KG1 (cell line): Measurements from ENCODE around the gene OLA1.
"Not testable (repeated sequence)": the region's sequence is repeated elsewhere in the genome, so short reads cannot be mapped to it uniquely, and the experiment has no call there.

Experiments used
- DNase-seq: peaks from one replicate; lab custom pipeline; 2025; lab: John Stamatoyannopoulos, UW

OLA1 gene

GRCh38 chr2:174248187-174248997 is at the start of gene OLA1:
Gene OLA1 (minus strand): TSS chr2:174248532. CDS start chr2:174246815, 1,717 bp downstream.
- peak; percentile 90 for DNase-seq

DNA sequence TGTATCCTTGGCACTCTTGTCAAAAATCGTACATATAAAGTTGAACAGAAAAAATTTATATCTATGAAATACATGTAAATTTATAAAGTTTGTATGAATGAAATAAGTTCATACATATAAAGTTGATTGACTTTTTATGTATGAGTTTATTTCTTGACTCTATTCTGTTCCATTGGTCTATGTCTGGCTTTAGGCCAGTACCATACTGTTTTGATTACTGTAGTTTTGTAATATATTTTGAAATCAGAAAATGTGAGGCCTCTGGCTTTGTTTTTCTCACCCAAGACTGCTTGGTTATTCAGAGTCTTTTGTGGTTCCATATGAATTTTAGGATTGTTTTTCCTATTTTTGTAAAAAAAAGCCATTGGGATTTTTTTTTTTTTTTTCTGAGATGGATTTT is 44.6 kb upstream of the OLA1 start:
- DNase-seq: no peak

DNA sequence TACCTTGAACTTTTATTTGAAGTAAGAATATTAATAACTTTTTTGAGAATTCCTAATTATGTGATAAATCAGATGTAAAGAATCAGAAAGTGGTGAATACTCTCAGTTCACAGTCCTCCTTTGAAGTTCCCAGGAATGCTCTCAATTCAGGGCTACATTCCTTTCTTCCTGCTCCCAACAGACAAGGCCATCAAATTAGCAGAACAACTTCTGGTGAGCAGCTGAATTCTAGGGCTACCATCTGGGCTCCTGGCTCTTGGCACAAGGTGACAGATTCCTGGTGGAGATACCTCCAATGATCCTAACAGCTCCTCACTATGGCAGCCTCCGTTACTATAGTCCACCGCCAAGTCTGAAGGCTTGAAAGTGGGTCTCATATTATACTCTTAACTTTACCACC is 37.8 kb upstream of the OLA1 start:
- DNase-seq: no peak

- DNase-seq: no peak
These were observed 34.1 kb upstream of the OLA1 start for GRCh38 chr2:174282441-174282840.

- DNase-seq: no peak
These were observed 33.4 kb upstream of the OLA1 start for GRCh38 chr2:174281736-174282135.

- no peak for DNase-seq
These were observed 32.3 kb upstream of the OLA1 start for GRCh38 chr2:174280596-174280995.

- DNase-seq: not testable (repeated sequence)
These were observed 21.9 kb upstream of the OLA1 start for GRCh38 chr2:174270263-174270662.

DNA sequence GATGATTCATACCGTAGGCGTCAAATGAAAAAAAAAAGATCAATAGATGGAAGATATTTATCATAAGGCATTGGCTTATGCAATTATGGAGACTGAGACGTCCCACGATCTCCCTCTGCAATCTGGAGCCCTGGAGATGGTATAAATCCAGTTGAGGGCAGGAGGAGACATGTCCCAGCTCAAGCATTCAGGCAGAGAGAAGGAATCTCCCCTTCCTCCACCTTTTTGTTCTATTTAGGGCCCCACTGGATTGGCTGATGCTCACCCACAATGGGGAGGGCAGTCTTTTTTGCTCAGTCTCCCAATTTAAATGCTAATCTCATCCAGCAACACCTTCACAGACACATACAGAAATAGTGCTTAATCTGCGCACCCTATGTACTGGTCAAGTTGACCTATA is 18.0 kb upstream of the OLA1 start:
- DNase-seq: no peak

DNA sequence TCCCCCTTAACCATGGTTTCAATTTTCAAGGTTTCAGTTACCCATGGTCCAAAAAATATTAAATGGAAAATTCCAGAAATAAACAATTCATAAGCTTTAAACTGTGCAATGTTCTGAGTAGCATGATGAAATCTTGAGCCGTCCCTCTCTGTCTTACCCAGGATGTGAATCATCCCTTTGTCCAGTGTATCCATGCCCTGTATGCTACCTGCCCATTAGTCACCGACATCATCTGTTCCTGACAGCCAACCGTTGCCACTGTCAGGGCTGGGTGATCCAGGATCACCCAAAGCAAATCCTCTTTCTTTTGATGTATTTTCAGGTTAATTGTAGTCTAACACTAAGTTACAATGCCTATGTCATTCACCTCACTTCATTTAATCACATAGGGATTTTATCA is 15.7 kb upstream of the OLA1 start:
- DNase-seq: no peak

- DNase-seq: no peak
These were observed 11.6 kb upstream of the OLA1 start for GRCh38 chr2:174259981-174260380.

- DNase-seq: no peak
These were observed 5.9 kb upstream of the OLA1 start for GRCh38 chr2:174254267-174254666.

GRCh38 chr2:174248998-174249592 is 763 bp upstream of the OLA1 start:
- no peak for DNase-seq

DNA sequence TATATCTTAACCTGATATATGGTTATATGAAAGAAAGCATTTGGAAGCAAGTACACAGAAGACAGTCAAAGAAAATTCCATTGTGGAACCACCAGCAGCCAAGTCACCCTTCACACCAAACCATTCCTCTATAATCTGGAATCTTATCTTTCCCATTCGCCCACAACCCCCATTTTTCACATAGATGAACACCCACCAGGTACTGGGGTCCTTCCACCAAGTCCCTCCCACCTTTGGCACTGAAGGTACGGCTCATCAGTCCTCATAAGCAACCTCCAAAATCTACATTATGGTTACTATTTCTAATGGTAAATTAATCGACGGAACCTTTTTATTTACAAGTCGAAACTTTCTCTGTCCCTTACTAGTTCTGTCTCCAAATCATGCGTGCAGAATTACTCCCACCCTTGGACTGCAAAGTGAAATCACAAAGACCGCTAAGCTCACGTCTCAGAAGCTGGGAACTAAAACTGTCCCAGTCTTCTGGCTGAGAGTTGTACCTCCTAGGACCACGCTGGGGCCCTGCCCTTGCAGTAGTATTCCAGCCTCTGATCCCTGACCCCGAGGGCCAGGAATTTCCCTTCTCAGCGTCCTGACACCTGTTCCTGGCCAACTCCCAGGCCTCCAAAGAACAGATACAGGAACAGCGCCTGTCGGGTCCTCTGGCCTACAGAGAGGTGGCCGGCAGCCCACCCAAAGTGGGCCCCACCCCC is 702 bp downstream of the OLA1 start:
- DNase-seq: no peak

DNA sequence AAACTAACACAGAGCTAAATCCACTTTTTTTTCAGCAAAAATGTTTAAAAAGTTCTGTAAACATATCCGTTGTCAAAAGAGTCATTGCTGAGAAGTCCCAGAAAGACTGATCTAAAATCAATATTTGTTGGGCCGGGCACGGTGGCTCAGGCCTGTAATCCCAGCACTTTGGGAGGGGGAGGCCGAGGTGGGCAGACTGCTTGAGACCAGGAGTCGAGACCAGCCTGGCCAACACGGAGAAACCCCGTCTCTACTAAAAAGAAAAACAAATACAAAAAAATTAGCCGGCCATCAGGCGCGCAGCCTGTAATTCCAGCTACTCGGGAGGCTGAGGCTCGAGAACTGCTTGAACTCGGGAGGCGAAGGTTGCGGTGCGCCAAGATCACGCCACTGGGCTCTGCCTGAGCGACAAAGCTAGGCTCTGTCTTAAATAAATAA is 1.4 kb downstream of the OLA1 start:
- no peak for DNase-seq

- DNase-seq: not testable (repeated sequence)
These were observed 2.7 kb downstream of the OLA1 start for GRCh38 chr2:174245628-174246027.

- no peak for DNase-seq
These were observed 3.3 kb downstream of the OLA1 start for GRCh38 chr2:174245065-174245464.

- no peak for DNase-seq
These were observed 4.5 kb downstream of the OLA1 start for GRCh38 chr2:174243812-174244211.

DNA sequence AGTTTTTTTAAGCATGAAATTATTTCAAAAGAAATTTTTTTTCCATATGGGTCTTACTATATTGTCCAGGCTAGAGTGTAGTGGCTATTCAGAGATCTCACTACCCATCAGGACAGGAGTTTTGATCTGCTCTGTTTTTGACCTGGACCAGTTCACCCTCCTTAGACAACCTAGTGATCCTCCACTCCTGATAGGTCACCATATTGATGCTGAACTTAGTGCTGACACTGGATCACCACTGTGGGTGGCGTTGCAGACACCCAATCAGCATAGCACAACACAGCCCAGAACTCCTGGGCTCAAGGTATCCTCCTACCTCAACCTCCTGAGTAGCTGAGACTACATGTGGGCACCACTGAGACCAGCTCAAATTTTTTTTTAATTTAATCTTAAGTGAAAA is 8.2 kb downstream of the OLA1 start:
- no peak for DNase-seq

DNA sequence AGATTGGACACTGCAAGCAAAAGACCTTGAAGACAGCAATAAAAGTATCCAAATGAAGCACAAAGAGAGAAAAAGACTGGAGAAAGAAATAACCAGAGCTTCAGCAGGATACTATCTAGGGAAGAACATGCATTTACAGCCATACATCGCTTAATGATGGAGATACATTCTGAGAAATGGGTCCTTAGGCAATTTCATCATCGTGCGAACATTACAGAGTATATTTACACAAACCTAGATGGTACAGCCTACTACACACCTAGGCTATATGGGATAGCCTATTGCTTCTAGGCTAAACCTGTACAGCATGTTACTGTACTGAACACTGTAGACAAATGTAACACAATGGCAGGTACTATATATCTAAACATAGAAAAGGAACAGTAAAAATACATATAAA is 11.9 kb downstream of the OLA1 start:
- no peak for DNase-seq

DNA sequence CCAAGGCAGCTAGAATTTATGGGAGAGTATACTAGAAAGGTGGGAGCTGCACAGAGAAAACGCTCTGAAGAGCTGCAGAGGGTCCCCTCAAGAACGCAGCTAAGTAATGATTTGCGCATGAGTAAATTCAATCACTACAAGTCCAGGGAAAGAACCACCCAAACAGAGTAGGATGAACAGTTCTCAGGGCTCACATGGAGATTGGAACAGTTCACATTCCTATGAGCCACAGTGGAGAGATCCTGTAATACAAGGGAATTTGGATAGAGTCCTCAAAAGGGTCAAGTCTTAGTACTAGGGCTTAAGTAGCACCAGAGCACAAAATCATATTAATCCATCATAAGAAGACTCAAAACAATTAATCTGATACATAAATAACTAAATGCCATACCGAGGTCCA is 12.7 kb downstream of the OLA1 start:
- no peak for DNase-seq

DNA sequence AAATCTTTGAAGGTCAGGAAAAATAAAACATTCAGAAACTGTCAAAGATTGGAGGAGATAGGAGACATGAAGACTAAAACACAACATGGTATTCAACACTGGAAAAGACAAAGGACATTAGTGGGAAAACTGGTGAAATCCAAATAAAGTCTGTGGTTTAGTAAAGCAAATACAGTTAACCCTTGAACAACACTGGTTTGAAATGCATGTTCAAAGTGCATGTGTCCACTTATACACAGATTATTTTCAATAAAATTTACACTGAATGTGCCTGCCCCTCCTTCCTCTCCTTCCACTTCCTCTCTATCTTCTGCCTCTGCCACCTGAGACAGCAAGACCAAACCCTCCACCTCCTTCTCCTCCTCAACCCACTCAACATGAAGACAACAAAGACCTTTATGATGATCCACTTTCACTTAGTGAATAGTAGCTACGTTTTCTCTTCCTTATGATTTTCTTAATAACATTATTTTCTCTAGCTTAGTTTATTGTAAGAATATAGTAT is 14.5 kb downstream of the OLA1 start:
- DNase-seq: no peak

DNA sequence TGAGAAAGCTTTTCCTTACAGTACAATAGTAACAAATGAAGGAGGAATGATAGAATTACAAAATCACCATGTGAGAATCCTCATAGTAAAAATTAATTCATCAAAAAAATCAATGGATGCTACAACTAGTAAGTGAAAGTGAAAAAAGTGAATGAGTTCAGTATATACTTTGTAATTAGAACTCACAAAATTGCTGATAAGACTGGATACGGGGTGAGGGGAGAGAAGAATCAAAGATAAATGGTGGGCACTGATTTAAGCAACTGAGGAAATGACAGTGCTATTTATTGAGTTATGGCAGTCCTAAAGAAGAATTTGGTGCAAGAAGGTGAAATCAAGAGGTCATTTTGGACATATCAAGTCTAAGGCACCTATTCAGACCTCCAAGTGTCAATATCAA is 20.6 kb downstream of the OLA1 start:
- DNase-seq: no peak
